Endodermal cell (in vitro differentiated cells): ENCODE measurements around the gene NECTIN4. TPM values are rescaled to one million over a fixed set of nuclear protein-coding genes. Genes with fewer than 3 reads are reported as not detected.

Source experiments
- DNase-seq: peaks from one replicate; pipeline ENCODE4 v3.0.0-alpha.2; 2017
- H3K27ac ChIP-seq: 2 replicates; pipeline ENCODE4 v1.5.1; 2013; ENCODE audit warnings: mild to moderate bottlenecking, low read depth, low read length, moderate library complexity
- H3K27me3 ChIP-seq: 2 replicates; pipeline ENCODE4 v1.6.1; 2013; ENCODE audit warnings: mild to moderate bottlenecking, low read length, moderate library complexity; ENCODE audit not compliant: insufficient read depth, control insufficient read depth, poor library complexity, severe bottlenecking
- H3K36me3 ChIP-seq: 2 replicates; pipeline ENCODE4 v1.7.0; 2013; ENCODE audit warnings: mild to moderate bottlenecking, low read length, moderate library complexity; ENCODE audit not compliant: control insufficient read depth, insufficient read depth
- H3K4me1 ChIP-seq: one replicate; pipeline ENCODE4 v1.7.0; 2013; ENCODE audit warnings: low read length; ENCODE audit not compliant: control insufficient read depth, insufficient read depth
- H3K4me3 ChIP-seq: 2 replicates; pipeline ENCODE4 v1.5.1; 2013; ENCODE audit warnings: mild to moderate bottlenecking, low read length, moderate library complexity
- H3K9ac ChIP-seq: 2 replicates; pipeline ENCODE4 v1.6.1; 2013; ENCODE audit warnings: mild to moderate bottlenecking, low read length, moderate library complexity; ENCODE audit not compliant: poor library complexity, severe bottlenecking; ENCODE audit errors: extremely low read depth
- H3K9me3 ChIP-seq: 2 replicates; pipeline ENCODE4 v1.6.1; 2013; ENCODE audit warnings: mild to moderate bottlenecking, low read length, moderate library complexity; ENCODE audit not compliant: control insufficient read depth
- H3K27ac Mint-ChIP-seq: 2 replicates; pipeline ENCODE4 v1.8.0; 2020; ENCODE audit warnings: mixed read lengths
- H3K27me3 Mint-ChIP-seq: 2 replicates; pipeline ENCODE4 v1.8.0; 2021; ENCODE audit warnings: mild to moderate bottlenecking, mixed read lengths; ENCODE audit not compliant: insufficient read depth
- H3K36me3 Mint-ChIP-seq: 2 replicates; pipeline ENCODE4 v1.8.0; 2020; ENCODE audit warnings: low read depth, mixed read lengths
- H3K4me1 Mint-ChIP-seq: 2 replicates; pipeline ENCODE4 v1.8.0; 2020; ENCODE audit warnings: mixed read lengths
- H3K4me3 Mint-ChIP-seq: 2 replicates; pipeline ENCODE4 v1.8.0; 2020; ENCODE audit warnings: mild to moderate bottlenecking, moderate library complexity, mixed read lengths
- H3K9me3 Mint-ChIP-seq: 2 replicates; pipeline ENCODE4 v1.8.0; 2020; ENCODE audit warnings: mild to moderate bottlenecking, mixed read lengths
- CTCF ChIP-seq: fragments of 200-600 bp; sonication (generic); conservative IDR thresholded peaks from 2 replicates; pipeline ENCODE4 v1.5.0; 2021; ENCODE audit warnings: antibody characterized with exemption, mild to moderate bottlenecking
- WGBS, 2 experiments: methylation state at CpG; one replicate each; pipeline versions ENCODE4 v1.1.5 to v1.1.7; 2013; ENCODE audit warnings: missing lambda C conversion rate in 2 of 2, mixed read lengths in 1 of 2; ENCODE audit not compliant: insufficient coverage in 1 of 2, insufficient read length in 1 of 2; 5-methylcytosine and 5-hydroxymethylcytosine counted together
- total RNA-seq, 2 donors: library from RNA; stranded (reverse); fragmentation: NEBNext Ultra II Directional in 1 of 2; extraction: Animal tissue kit (Norgen Biotek cat#: 25700) in 1 of 2; gene quantifications; 2 replicates in 1 of 2; 3 replicates in 1 of 2; pipeline ENCODE4 v1.2.1, GENCODE V29; 2021

The NECTIN4 gene
- total RNA-seq, 2 donors from 2014 or later, result not detected

GRCh38 chr1:161052899-161053298 is 36.5 kb downstream of the NECTIN4 start:
- no peaks in the 10 kb centered on the region for H3K27me3 ChIP-seq
- DNase-seq, result no peak
- no peak overlapping the region for H3K4me3 ChIP-seq
- TF ChIP-seq CTCF, result no peak
- Mint-ChIP-seq H3K9me3 (no peaks in the 10 kb centered on the region), H3K36me3 (no peaks in the 10 kb centered on the region), H3K27ac (no peak overlapping the region), H3K4me3 (no peak overlapping the region), H3K27me3 (peaks cover 14% of the 10 kb centered on the region), H3K4me1 (peaks cover 4% of the 10 kb centered on the region)
- no peak overlapping the region for H3K27ac ChIP-seq
- WGBS, 2 experiments, result 79 to 91% methylated on average over 3 of the region's 3 CpGs
- no peaks in the 10 kb centered on the region for H3K9me3 ChIP-seq
- H3K4me1 ChIP-seq, result no peaks in the 10 kb centered on the region
- no peaks in the 10 kb centered on the region for H3K36me3 ChIP-seq
- H3K9ac ChIP-seq, result no peak overlapping the region

GRCh38 chr1:161051219-161051618 is 38.1 kb downstream of the NECTIN4 start:
- Mint-ChIP-seq H3K4me3 (no peak overlapping the region), H3K9me3 (peaks cover 12% of the 10 kb centered on the region), H3K36me3 (peaks cover 6% of the 10 kb centered on the region), H3K4me1 (peaks cover 14% of the 10 kb centered on the region), H3K27me3 (peaks cover 22% of the 10 kb centered on the region), H3K27ac (no peak overlapping the region)
- no peaks in the 10 kb centered on the region for H3K9me3 ChIP-seq
- 93% methylated on average over 7 to 10 of the region's 10 CpGs for WGBS, 2 experiments
- H3K27me3 ChIP-seq, result no peaks in the 10 kb centered on the region
- H3K27ac ChIP-seq, result no peak overlapping the region
- DNase-seq, result no peak
- H3K36me3 ChIP-seq, result no peaks in the 10 kb centered on the region
- H3K4me1 ChIP-seq, result peaks cover 9% of the 10 kb centered on the region
- TF ChIP-seq CTCF, result no peak
- no peak overlapping the region for H3K4me3 ChIP-seq
- H3K9ac ChIP-seq, result no peak overlapping the region

- no peak for DNase-seq
- peaks cover 21% of the 10 kb centered on the region for H3K4me1 Mint-ChIP-seq
- peaks cover 13% of the 10 kb centered on the region for H3K9me3 Mint-ChIP-seq
- no peak for TF ChIP-seq CTCF
- Histone ChIP-seq H3K4me3 (no peak overlapping the region), H3K9ac (no peak overlapping the region), H3K9me3 (no peaks in the 10 kb centered on the region), H3K4me1 (peaks cover 9% of the 10 kb centered on the region), H3K27ac (no peak overlapping the region), H3K36me3 (no peaks in the 10 kb centered on the region), H3K27me3 (no peaks in the 10 kb centered on the region)
- peaks cover 22% of the 10 kb centered on the region for H3K27me3 Mint-ChIP-seq
- no peak overlapping the region for H3K4me3 Mint-ChIP-seq
- 93 to 100% methylated on average over 3 to 5 of the region's 5 CpGs for WGBS, 2 experiments
- H3K36me3 Mint-ChIP-seq, result peaks cover 6% of the 10 kb centered on the region
- no peak overlapping the region for H3K27ac Mint-ChIP-seq
These were observed 40.2 kb downstream of the NECTIN4 start for GRCh38 chr1:161048949-161049722.
